ENCODE data around the gene PPP1CA. TPM values are rescaled to one million over a fixed set of nuclear protein-coding genes. Genes with fewer than 3 reads are reported as not detected.

PPP1CA gene
- total and polyA plus RNA-seq, 4 donors = 62.4 to 92.9 (median 75.9) TPM

GRCh38 chr11:67366546-67366945 is 35.1 kb downstream of the PPP1CA start:
- Histone ChIP-seq H3K4me3 (ENCODE audit: low read depth in 1 of 3, low read length in 3 of 3) (no peak overlapping the region), H3K9me3 (ENCODE audit: control insufficient read depth in 4 of 4, low read length in 3 of 4) (no peaks in the 10 kb centered on the region), H3K27ac (ENCODE audit: low read depth in 1 of 2, low read length in 2 of 2) (no peak overlapping the region), H3K36me3 (ENCODE audit: control insufficient read depth in 4 of 4, insufficient read depth in 3 of 4, low read depth in 1 of 4, low read length in 3 of 4) (no peaks in the 10 kb centered on the region), H3K27me3 (ENCODE audit: control insufficient read depth in 4 of 4, insufficient read depth in 4 of 4, low read length in 3 of 4) (no peaks in the 10 kb centered on the region), H3K9ac (ENCODE audit: low read depth in 1 of 2, low read length in 2 of 2) (no peak overlapping the region), H3K4me1 (ENCODE audit: control insufficient read depth in 4 of 4, insufficient read depth in 4 of 4, low read length in 3 of 4) (peaks cover 0 to 2% (median 0%) of the 10 kb centered on the region in 4 donors)
- 71% methylated on average over 8 of the region's 8 CpGs for WGBS
- no peak for DNase-seq (ENCODE audit: low spot score)
- no peak for TF ChIP-seq SP1 (IDR thresholded peaks at IDR 0.05)
- TF ChIP-seq FOXA1 (IDR thresholded peaks at IDR 0.05) = no peak
- no peak for TF ChIP-seq HNF4A (conservative IDR thresholded peaks at IDR 0.05)
- no peak for TF ChIP-seq HNF4G (IDR thresholded peaks at IDR 0.05)
- no peak for TF ChIP-seq JUND (IDR thresholded peaks at IDR 0.05)
- no peak for TF ChIP-seq TAF1 (conservative IDR thresholded peaks at IDR 0.05)
- TF ChIP-seq MAX (IDR thresholded peaks at IDR 0.05) = no peak

- H3K9me3 ChIP-seq (ENCODE audit: control insufficient read depth in 4 of 4, low read length in 3 of 4) = no peaks in the 10 kb centered on the region
Observed at GRCh38 chr11:67365736-67366444, 35.8 kb downstream of the PPP1CA start.

More at GRCh38 chr11:67365736-67366444, 35.8 kb downstream of the PPP1CA start:
- Histone ChIP-seq H3K4me1 (ENCODE audit: control insufficient read depth in 4 of 4, insufficient read depth in 4 of 4, low read length in 3 of 4) (no peaks in the 10 kb centered on the region), H3K27me3 (ENCODE audit: control insufficient read depth in 4 of 4, insufficient read depth in 4 of 4, low read length in 3 of 4) (no peaks in the 10 kb centered on the region), H3K9ac (ENCODE audit: low read depth in 1 of 2, low read length in 2 of 2) (no peak overlapping the region), H3K36me3 (ENCODE audit: control insufficient read depth in 4 of 4, insufficient read depth in 3 of 4, low read depth in 1 of 4, low read length in 3 of 4) (no peaks in the 10 kb centered on the region), H3K27ac (ENCODE audit: low read depth in 1 of 2, low read length in 2 of 2) (no peak overlapping the region), H3K4me3 (ENCODE audit: low read depth in 1 of 3, low read length in 3 of 3) (no peak overlapping the region)
- no peak for TF ChIP-seq FOXA2 (IDR thresholded peaks at IDR 0.05)
- no peak for TF ChIP-seq HNF4G (IDR thresholded peaks at IDR 0.05)
- no peak for TF ChIP-seq ZBTB33 (IDR thresholded peaks at IDR 0.05)
- TF ChIP-seq GABPA (IDR thresholded peaks at IDR 0.05 in 1 of 2, conservative IDR thresholded peaks at IDR 0.05 in 1 of 2) = no peak
- TF ChIP-seq EGR1 (IDR thresholded peaks at IDR 0.05; ENCODE audit: low read depth in 2 of 2) = no peak
- TF ChIP-seq ATF3 (IDR thresholded peaks at IDR 0.05) = no peak
- TF ChIP-seq SP1 (IDR thresholded peaks at IDR 0.05) = no peak
- TF ChIP-seq JUND (IDR thresholded peaks at IDR 0.05) = no peak
- TF ChIP-seq HNF4A (conservative IDR thresholded peaks at IDR 0.05) = no peak
- no peak for TF ChIP-seq REST (IDR thresholded peaks at IDR 0.05)
- TF ChIP-seq FOXA1 (IDR thresholded peaks at IDR 0.05) = no peak
- TF ChIP-seq CTCF (IDR thresholded peaks at IDR 0.05; ENCODE audit: low read depth, low read length, missing input control) = no peak
- TF ChIP-seq RAD21 (IDR thresholded peaks at IDR 0.05) = no peak
- TF ChIP-seq RXRA (IDR thresholded peaks at IDR 0.05) = no peak
- no peak for DNase-seq (ENCODE audit: low spot score)
- 89% methylated on average over 14 of the region's 14 CpGs for WGBS

Data from liver (tissue), 9 donors.